AG04450 (cell line): ENCODE results near the gene KRTAP1-4. TPM values are rescaled to one million over a fixed set of nuclear protein-coding genes. Genes with fewer than 3 reads are reported as not detected.
"Not testable (repeated sequence)": the region's sequence is repeated elsewhere in the genome, so short reads cannot be mapped to it uniquely, and the experiment has no call there.

Experiments
- CTCF ChIA-PET: fragments of 300-600, 350-600 bp; formaldehyde crosslinking; extraction: SDS; loops from one replicate; lab custom pipeline; 2022; ENCODE audit warnings: antibody characterized with exemption, inconsistent platforms; lab: Charles Lee
- POLR2A ChIA-PET: fragments of 350-600 bp; formaldehyde crosslinking; extraction: SDS; loops from one replicate; lab custom pipeline; 2021; ENCODE audit warnings: antibody characterized with exemption, inconsistent platforms; lab: Yijun Ruan, JAX
- DNase-seq: peaks from one replicate; pipeline ENCODE4 v3.0.0-alpha.2; 2011; ENCODE audit warnings: low read depth, low spot score
- H3K27ac ChIP-seq: one replicate; pipeline ENCODE4 v1.5.1; 2012; ENCODE audit warnings: low read depth, low read length, control low read depth
- H3K27me3 ChIP-seq: one replicate; pipeline ENCODE4 v1.6.0; 2012; ENCODE audit warnings: low read length; ENCODE audit not compliant: control insufficient read depth, insufficient read depth
- H3K4me3 ChIP-seq: 2 replicates; pipeline ENCODE4 v1.5.1; 2011; ENCODE audit warnings: mild to moderate bottlenecking, low read depth, low read length, control low read depth
- H3K9me3 ChIP-seq: 2 replicates; pipeline ENCODE4 v1.5.1; 2012; ENCODE audit warnings: low read length; ENCODE audit not compliant: control insufficient read depth, insufficient read depth
- CTCF ChIP-seq: IDR thresholded peaks from 2 replicates; pipeline ENCODE4 v1.5.1; 2011; ENCODE audit warnings: low read depth, low read length, control low read depth, inconsistent platforms
- polyA plus RNA-seq: library from polyadenylated mRNA; depleted of rRNA; stranded (reverse); fragments of >200 nt; gene quantifications from 2 replicates; pipeline ENCODE4 v1.2.3, GENCODE V29; 2011

Gene KRTAP1-4
- polyA plus RNA-seq, 1 experiment = not detected

DNA sequence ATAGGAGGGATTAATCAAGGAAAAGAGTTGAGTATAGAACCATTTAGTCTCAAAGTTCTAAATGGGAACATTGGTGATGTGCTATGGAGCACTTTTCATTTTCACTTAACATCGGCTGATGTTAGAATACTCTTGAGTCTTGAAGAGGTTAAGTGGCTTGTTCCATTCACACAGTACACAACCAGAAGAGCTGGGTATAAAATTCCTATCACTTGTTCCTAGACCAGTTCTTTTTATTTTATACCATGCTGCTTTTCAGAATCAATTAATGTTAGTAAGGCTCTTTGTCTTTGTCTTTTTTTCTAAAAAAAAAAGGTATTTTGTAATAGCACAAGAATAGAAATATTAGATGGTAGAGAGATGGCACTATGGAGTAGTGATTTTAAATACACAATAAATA, 13.0 kb upstream of the KRTAP1-4 start:
- POLR2A ChIA-PET = no interaction called here
- CTCF ChIA-PET = no interaction called here
- no peak for DNase-seq
- TF ChIP-seq CTCF = no peak
- no peaks in the 10 kb centered on the region for H3K9me3 ChIP-seq
- no peak overlapping the region for H3K4me3 ChIP-seq
- no peak overlapping the region for H3K27ac ChIP-seq
- no peaks in the 10 kb centered on the region for H3K27me3 ChIP-seq

DNA sequence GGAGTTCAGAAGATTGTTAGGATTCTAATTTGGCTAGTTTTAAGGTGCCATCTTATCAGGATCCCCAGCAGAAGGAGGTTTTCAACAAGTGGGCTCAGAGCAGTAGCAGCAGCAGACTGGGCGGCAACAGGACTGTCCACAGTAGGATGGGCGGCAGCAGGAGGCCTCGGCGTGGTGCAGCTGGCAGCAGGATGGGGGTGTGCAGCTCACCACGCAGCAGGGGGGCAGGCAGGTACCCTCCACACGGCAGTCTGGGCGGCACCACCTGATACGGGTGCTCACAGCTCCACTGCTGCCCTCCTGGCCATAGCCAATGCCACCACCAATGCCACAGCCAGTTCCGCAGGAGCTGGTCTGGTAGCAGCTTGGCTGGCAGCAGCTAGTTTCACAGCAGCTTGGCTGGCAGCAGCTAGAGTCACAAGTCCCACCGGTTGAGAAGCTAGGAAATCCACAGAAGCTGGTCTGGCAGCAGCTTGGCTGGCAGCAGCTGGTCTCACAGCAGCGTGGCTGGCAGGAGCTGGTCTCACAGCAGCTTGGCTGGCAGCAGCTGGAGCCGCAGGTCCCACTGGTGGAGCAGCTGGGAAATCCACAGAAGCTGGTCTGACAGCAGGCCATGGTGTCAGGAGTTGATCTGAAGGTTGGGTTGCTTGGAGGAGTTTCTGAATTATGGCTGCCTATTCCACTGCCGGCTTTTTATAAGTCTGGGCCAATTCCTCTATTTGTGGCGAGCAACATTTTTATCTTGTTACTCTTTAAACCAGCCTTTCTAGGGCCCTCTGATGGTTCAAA, 11.0 kb upstream of the KRTAP1-4 start, which contains the start of gene KRTAP1-1:
Gene KRTAP1-1 (minus strand): TSS at position 668 of the 789 bp plus-strand sequence. CDS start 53 bp downstream, at position 615.
- DNase-seq, CTCF ChIA-PET, H3K27me3 ChIP-seq, H3K4me3 ChIP-seq, H3K9me3 ChIP-seq, H3K27ac ChIP-seq: not testable (repeated sequence)
- POLR2A ChIA-PET = interaction anchor here (0.6 kb wide), 1 partner anchor 84 kb away, joined by 4 read pairs; no protein-coding TSS in a partner anchor

DNA sequence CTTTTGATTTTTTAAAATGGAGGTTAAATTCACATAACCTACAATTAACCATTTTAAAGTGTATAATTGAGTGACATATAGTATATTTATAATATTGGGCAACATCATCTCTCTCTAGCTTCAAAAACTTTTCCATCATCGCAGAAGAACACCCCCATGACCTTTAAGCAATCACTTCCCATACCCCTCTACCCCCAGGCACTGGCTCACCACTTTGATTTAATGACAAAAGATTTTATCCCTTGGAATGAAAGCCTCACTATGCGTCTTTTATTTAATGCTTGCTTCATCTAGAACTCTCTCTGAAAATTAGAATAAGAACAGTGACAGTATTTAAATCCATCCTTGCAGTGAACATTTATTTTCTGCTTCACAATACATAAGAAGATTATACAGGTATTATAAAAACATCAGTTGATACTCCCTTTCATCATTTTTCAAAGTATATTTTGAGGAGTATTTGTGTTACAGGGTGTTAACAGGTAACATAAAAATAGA, 7.9 kb upstream of the KRTAP1-4 start:
- CTCF ChIA-PET = no interaction called here

GRCh38 chr17:41034346-41034935, 4.4 kb upstream of the KRTAP1-4 start, which contains the start of gene KRTAP1-3:
KRTAP1-3 (minus strand) TSS chr17:41034874; CDS start chr17:41034821, 53 bp downstream.
- H3K9me3 ChIP-seq, CTCF ChIA-PET, H3K27ac ChIP-seq, H3K27me3 ChIP-seq, POLR2A ChIA-PET, DNase-seq, H3K4me3 ChIP-seq: not testable (repeated sequence)

More for the DNA sequence above, 7.9 kb upstream of the KRTAP1-4 start:
- no peak for TF ChIP-seq CTCF
- H3K27ac ChIP-seq = no peak overlapping the region
- no peak overlapping the region for H3K4me3 ChIP-seq
- no peaks in the 10 kb centered on the region for H3K9me3 ChIP-seq
- no peak for DNase-seq
- H3K27me3 ChIP-seq = no peaks in the 10 kb centered on the region
- POLR2A ChIA-PET = no interaction called here

GRCh38 chr17:41026715-41027471, 3.1 kb downstream of the KRTAP1-4 start, which contains the start of gene KRTAP1-5:
KRTAP1-5 (minus strand) TSS chr17:41027208; CDS start chr17:41027155, 53 bp downstream.
- CTCF ChIA-PET = no interaction called here
- peak; percentile 64 for DNase-seq
- H3K27me3 ChIP-seq = no peaks in the 10 kb centered on the region
- POLR2A ChIA-PET = interaction anchor here (0.6 to 1.2 kb wide), 4 partner anchors 12 to 1827 kb away, joined by 3 to 5 read pairs (median 3); partner anchors contain the start of genes KRTAP2-3 and RPL19
- H3K9me3 ChIP-seq = no peaks in the 10 kb centered on the region; the same call in 1 of the 2 replicates
- no peak for TF ChIP-seq CTCF
- H3K4me3 ChIP-seq = no peak within 1 kb of the TSS
- H3K27ac ChIP-seq = peak within 1 kb of the TSS; percentile 66
